DND-41 (cell line): ENCODE data around the gene SMIM1.

Source experiments
- ATAC-seq: fragments of 200-7000 bp; cut with Tn5 transposase; 3 replicates; pipeline ENCODE4 v1.9.1; 2021; ENCODE audit warnings: low read depth; ENCODE audit not compliant: insufficient read depth
- DNase-seq: peaks from one replicate; pipeline ENCODE4 v3.0.0-alpha.2; 2020
- H2AFZ ChIP-seq: 2 replicates; pipeline ENCODE4 v1.6.0; 2012; ENCODE audit warnings: low read depth, low read length
- H3K27ac ChIP-seq: 2 replicates; pipeline ENCODE4 v1.5.1; 2012; ENCODE audit warnings: low read length, inconsistent platforms
- H3K27me3 ChIP-seq: fragments of 200-600 bp; sonication (generic); 2 replicates; pipeline ENCODE4 v1.6.0; 2012; ENCODE audit warnings: low read length, mild to moderate bottlenecking, inconsistent platforms; ENCODE audit not compliant: insufficient read depth, poor library complexity
- H3K36me3 ChIP-seq: 2 replicates; pipeline ENCODE4 v1.5.1; 2012; ENCODE audit warnings: low read length, inconsistent platforms; ENCODE audit not compliant: insufficient read depth
- H3K4me1 ChIP-seq: 2 replicates; pipeline ENCODE4 v1.5.1; 2012; ENCODE audit warnings: mild to moderate bottlenecking, low read length; ENCODE audit not compliant: insufficient read depth
- H3K4me2 ChIP-seq: 2 replicates; pipeline ENCODE4 v1.6.0; 2012; ENCODE audit warnings: mild to moderate bottlenecking, moderate library complexity, low read length, inconsistent platforms; ENCODE audit not compliant: insufficient read depth
- H3K4me3 ChIP-seq, 2 experiments: fragments of 200-600 bp in 1 of 2; shearing (Covaris generic) in 1 of 2; 2 replicates each; pipeline ENCODE4 v1.5.1; 2012 to 2016; ENCODE audit warnings: inconsistent platforms in 2 of 2, low read length in 2 of 2, mild to moderate bottlenecking in 2 of 2, low read depth in 1 of 2, moderate library complexity in 1 of 2
- H3K79me2 ChIP-seq: 2 replicates; pipeline ENCODE4 v1.6.0; 2012; ENCODE audit warnings: low read length, inconsistent platforms; ENCODE audit not compliant: insufficient read depth
- H3K9ac ChIP-seq: 2 replicates; pipeline ENCODE4 v1.6.0; 2012; ENCODE audit warnings: low read depth, mild to moderate bottlenecking, inconsistent platforms, low read length, moderate library complexity
- H3K9me3 ChIP-seq: 2 replicates; pipeline ENCODE4 v1.5.1; 2012; ENCODE audit warnings: low read length, moderate library complexity, mild to moderate bottlenecking, inconsistent platforms; ENCODE audit not compliant: insufficient read depth, severe bottlenecking
- H4K20me1 ChIP-seq: 2 replicates; pipeline ENCODE4 v1.6.0; 2012; ENCODE audit warnings: low read length; ENCODE audit not compliant: insufficient read depth
- EZH2 ChIP-seq: IDR thresholded peaks from 3 replicates; pipeline ENCODE4 v1.6.1; 2012; ENCODE audit warnings: borderline replicate concordance, low read depth, mild to moderate bottlenecking, moderate library complexity, low read length, inconsistent platforms; ENCODE audit not compliant: severe bottlenecking
- TF ChIP-seq, protein P1 (sequence below): IDR thresholded peaks from 2 replicates; pipeline ENCODE4 v1.5.1; 2012; ENCODE audit warnings: borderline replicate concordance, low read length, moderate library complexity, mild to moderate bottlenecking; ENCODE audit not compliant: poor library complexity, severe bottlenecking; ENCODE audit errors: extremely low read depth

The SMIM1 gene

DNA sequence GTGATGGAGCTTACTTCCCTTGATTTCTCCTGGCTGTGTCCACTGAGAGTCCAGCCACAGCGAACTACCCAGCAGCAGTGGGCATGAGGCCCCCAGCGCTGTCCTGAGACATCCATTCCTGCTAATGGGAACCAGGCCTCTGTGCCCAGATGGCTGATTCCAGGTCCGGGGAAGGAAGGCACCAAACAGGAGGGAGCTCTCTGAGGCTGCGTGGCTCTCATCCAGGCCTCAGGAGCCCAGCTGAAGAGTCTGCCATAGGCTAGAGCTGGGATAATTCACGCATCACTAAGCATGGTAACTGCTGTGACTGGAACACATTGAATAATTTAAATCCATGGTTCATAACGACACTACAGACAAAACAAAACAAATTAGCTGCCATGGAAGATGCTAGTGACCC, 48.5 kb downstream of the SMIM1 start:
- Histone ChIP-seq H3K9ac (no peak overlapping the region), H3K27me3 (no peaks in the 10 kb centered on the region), H2AFZ (no peak overlapping the region), H3K36me3 (peaks cover 46% of the 10 kb centered on the region), H3K4me1 (no peaks in the 10 kb centered on the region), H3K27ac (no peak overlapping the region), H4K20me1 (no peaks in the 10 kb centered on the region), H3K4me3 (no peak overlapping the region), H3K4me2 (no peak overlapping the region), H3K9me3 (no peaks in the 10 kb centered on the region), H3K79me2 (no peaks in the 10 kb centered on the region)
- no peak for DNase-seq
- TF ChIP-seq EZH2: no peak
- TF ChIP-seq, protein P1, sequence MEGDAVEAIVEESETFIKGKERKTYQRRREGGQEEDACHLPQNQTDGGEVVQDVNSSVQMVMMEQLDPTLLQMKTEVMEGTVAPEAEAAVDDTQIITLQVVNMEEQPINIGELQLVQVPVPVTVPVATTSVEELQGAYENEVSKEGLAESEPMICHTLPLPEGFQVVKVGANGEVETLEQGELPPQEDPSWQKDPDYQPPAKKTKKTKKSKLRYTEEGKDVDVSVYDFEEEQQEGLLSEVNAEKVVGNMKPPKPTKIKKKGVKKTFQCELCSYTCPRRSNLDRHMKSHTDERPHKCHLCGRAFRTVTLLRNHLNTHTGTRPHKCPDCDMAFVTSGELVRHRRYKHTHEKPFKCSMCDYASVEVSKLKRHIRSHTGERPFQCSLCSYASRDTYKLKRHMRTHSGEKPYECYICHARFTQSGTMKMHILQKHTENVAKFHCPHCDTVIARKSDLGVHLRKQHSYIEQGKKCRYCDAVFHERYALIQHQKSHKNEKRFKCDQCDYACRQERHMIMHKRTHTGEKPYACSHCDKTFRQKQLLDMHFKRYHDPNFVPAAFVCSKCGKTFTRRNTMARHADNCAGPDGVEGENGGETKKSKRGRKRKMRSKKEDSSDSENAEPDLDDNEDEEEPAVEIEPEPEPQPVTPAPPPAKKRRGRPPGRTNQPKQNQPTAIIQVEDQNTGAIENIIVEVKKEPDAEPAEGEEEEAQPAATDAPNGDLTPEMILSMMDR: no peak
- ATAC-seq: no peak

GRCh38 chr1:3821447-3821846, 48.9 kb downstream of the SMIM1 start:
- H3K36me3 ChIP-seq: peaks cover 49% of the 10 kb centered on the region

DNA sequence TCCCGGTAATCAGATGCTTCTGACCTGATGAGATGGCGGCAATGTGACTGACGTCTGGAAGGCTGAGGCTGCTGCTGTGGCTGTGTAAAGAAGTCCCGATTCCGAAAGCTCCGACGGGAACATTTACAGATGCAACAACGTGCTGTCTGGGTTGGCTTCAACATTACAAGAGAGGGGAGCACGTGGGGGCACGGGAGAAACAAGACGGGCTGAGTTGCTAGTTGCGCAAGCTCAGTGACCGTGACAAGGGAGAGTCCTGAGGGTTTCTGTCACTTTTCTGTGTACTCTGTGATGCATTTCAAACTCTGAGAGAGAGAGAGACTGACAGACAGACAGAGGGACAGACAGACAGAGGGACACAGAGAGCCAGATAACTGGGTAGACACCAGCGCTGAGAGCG, 49.4 kb downstream of the SMIM1 start:
- DNase-seq: no peak
- H2AFZ ChIP-seq: no peak overlapping the region
- no peaks in the 10 kb centered on the region for H3K79me2 ChIP-seq
- H4K20me1 ChIP-seq: no peaks in the 10 kb centered on the region
- no peaks in the 10 kb centered on the region for H3K9me3 ChIP-seq
- no peak overlapping the region for H3K9ac ChIP-seq
- H3K4me1 ChIP-seq: no peaks in the 10 kb centered on the region
- no peak overlapping the region for H3K27ac ChIP-seq
- peaks cover 53% of the 10 kb centered on the region for H3K36me3 ChIP-seq
- no peak for TF ChIP-seq EZH2
- TF ChIP-seq, protein P1: no peak
- H3K4me3 ChIP-seq: no peak overlapping the region
- no peaks in the 10 kb centered on the region for H3K27me3 ChIP-seq
- no peak overlapping the region for H3K4me2 ChIP-seq
- ATAC-seq: no peak

More at GRCh38 chr1:3821447-3821846, 48.9 kb downstream of the SMIM1 start:
- Histone ChIP-seq H3K9me3 (no peaks in the 10 kb centered on the region), H3K27me3 (no peaks in the 10 kb centered on the region), H3K79me2 (no peaks in the 10 kb centered on the region), H2AFZ (no peak overlapping the region), H3K9ac (no peak overlapping the region), H3K4me1 (no peaks in the 10 kb centered on the region), H3K4me2 (no peak overlapping the region), H3K27ac (no peak overlapping the region), H4K20me1 (no peaks in the 10 kb centered on the region), H3K4me3 (no peak overlapping the region)
- ATAC-seq (no peak), DNase-seq (no peak)
- TF ChIP-seq, protein P1: no peak
- TF ChIP-seq EZH2: no peak

DNA sequence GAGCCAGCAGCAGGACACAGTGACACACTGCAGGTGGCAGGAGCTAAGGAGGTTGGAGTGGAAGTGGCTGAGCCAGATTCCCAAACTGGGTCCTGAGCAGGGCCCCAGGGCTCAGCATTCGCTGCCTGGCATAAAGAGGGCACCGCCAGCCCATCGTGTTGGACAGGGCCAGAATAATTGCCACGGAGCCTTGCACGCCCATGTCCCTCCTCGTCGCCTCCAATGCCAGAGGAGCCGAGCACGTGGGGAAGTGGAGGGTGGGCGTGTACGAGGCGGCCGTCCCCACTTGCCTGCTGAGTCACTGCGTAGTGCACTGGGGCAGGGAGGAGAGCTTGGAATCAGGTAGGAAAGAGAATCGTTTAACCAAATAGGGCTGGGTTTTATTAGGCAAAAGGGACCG, 49.9 kb downstream of the SMIM1 start:
- no peak for TF ChIP-seq EZH2
- TF ChIP-seq, protein P1: no peak
- no peak for DNase-seq
- no peaks in the 10 kb centered on the region for H3K4me1 ChIP-seq
- H3K27me3 ChIP-seq: no peaks in the 10 kb centered on the region
- no peak overlapping the region for H3K27ac ChIP-seq
- no peak overlapping the region for H3K4me3 ChIP-seq
- no peaks in the 10 kb centered on the region for H3K9me3 ChIP-seq
- H3K4me2 ChIP-seq: no peak overlapping the region
- H4K20me1 ChIP-seq: no peaks in the 10 kb centered on the region
- H3K79me2 ChIP-seq: no peaks in the 10 kb centered on the region
- H3K36me3 ChIP-seq: peaks cover 57% of the 10 kb centered on the region
- H2AFZ ChIP-seq: no peak overlapping the region
- H3K9ac ChIP-seq: no peak overlapping the region
- no peak for ATAC-seq
